ENCODE data around the gene PRSS50.

DNA sequence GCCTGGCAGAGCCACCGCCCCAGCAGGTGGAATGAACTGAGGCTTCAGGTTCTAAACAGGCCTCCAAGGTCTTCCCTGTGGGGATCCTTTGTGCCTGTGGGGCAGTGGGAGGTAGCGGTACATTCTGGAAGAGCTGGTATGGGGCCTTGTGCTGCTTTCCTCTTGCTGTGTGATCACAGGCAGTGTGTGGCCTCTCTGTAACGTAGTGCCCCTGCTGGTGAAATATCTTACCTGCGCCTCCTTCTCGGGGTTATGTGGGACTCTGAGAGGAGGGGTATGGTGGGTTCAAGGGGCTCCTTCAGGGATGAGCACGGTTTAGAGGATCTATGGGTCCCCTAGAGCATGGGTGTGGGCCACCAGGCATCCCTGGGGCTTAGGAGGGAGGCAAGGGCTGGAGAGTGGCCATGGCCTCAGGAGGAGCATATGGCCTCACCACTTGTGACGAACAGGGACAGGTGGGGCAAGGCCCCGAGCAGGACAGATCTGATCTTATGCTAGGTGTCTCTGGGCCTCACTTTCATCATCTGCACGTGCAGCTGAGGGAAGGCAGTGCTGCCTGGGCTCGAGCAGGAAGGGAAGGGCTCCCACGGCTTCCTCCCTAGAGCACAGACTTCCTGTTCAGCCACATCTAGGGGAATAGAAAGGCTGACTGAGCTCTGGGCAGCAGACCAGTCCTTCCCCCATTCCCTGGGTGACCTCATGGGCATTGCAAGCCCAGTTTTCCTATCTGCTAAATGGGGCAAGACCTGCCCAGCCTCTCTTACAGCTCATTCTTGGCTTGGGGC, 22.3 kb downstream of the PRSS50 start:
- no peak for TF ChIP-seq POLR2A (IDR thresholded peaks at IDR 0.05; ENCODE audit: low read length)
- TF ChIP-seq GATA1 (IDR thresholded peaks at IDR 0.05; ENCODE audit: low read depth, low read length), result no peak

All from erythroblast (primary cell).